LNCaP clone FGC (cell line): Measurements from ENCODE around the gene FDXR.

Experiments used
- DNase-seq: peaks from one replicate; pipeline ENCODE4 v3.0.0-alpha.2; 2011; ENCODE audit warnings: low read depth
- H3K4me3 ChIP-seq: 2 replicates; pipeline ENCODE4 v1.5.1; 2011; ENCODE audit warnings: mild to moderate bottlenecking, low read depth, low read length, control low read depth
- CTCF ChIP-seq: IDR thresholded peaks from 2 replicates; pipeline ENCODE4 v1.5.1; 2012; ENCODE audit warnings: mild to moderate bottlenecking; ENCODE audit not compliant: control insufficient read depth, insufficient read depth; ENCODE audit errors: extremely low read depth

Gene FDXR

GRCh38 chr17:74848656-74849399 lies 24.0 kb downstream of the FDXR start:
- H3K4me3 ChIP-seq, result no peak overlapping the region
- DNase-seq, result no peak

GRCh38 chr17:74846621-74847020 lies 26.2 kb downstream of the FDXR start:
- H3K4me3 ChIP-seq, result no peak overlapping the region
- no peak for DNase-seq
- no peak for TF ChIP-seq CTCF

More at GRCh38 chr17:74848656-74849399, 24.0 kb downstream of the FDXR start:
- no peak for TF ChIP-seq CTCF

- no peak for TF ChIP-seq CTCF
- no peak for DNase-seq
- H3K4me3 ChIP-seq, result no peak overlapping the region
These were observed 29.5 kb downstream of the FDXR start for GRCh38 chr17:74843352-74843627.

- TF ChIP-seq CTCF, result peak; percentile 76
- H3K4me3 ChIP-seq, result peak overlapping the region; percentile 30
- DNase-seq, result no peak
These were observed 30.0 kb downstream of the FDXR start for GRCh38 chr17:74842599-74843351.

- peak overlapping the region; percentile 30 for H3K4me3 ChIP-seq
These were observed 30.6 kb downstream of the FDXR start for GRCh38 chr17:74842146-74842598.

GRCh38 chr17:74840989-74841666 lies 31.7 kb downstream of the FDXR start:
- TF ChIP-seq CTCF, result no peak
- DNase-seq, result no peak
- H3K4me3 ChIP-seq, result no peak overlapping the region

More at GRCh38 chr17:74842146-74842598, 30.6 kb downstream of the FDXR start:
- DNase-seq, result no peak
- no peak for TF ChIP-seq CTCF
